Adrenal gland (tissue), 5 donors: ENCODE measurements around the gene TBXA2R.

Source experiments
- CTCF ChIP-seq, 6 experiments: fragments of 450-650 bp in 4 of 6; fragments of 200-600 bp in 2 of 6; sonication (generic) in 1 of 6; IDR thresholded peaks; 1 replicate in 5 of 6; 2 replicates in 1 of 6; pipeline versions ENCODE4 v1.5.1 to v1.8.0; 2016 to 2021; ENCODE audit warnings: antibody characterized with exemption in 6 of 6, mild to moderate bottlenecking in 2 of 6, moderate library complexity in 1 of 6
- POLR2A ChIP-seq, 2 donors: fragments of 450-650 bp; IDR thresholded peaks; one replicate each; pipeline ENCODE4 v1.6.1; 2017; ENCODE audit warnings: antibody characterized with exemption in 2 of 2, mild to moderate bottlenecking in 2 of 2, moderate library complexity in 1 of 2
- donor health status: DM: no; HTN: no; CAD: no.

- TF ChIP-seq POLR2A (IDR thresholded peaks at IDR 0.05), result no peak
- TF ChIP-seq CTCF (IDR thresholded peaks at IDR 0.05), result no peak
Observed at GRCh38 chr19:3585301-3586126, 21.2 kb downstream of the TBXA2R start, which contains the start of gene GIPC3.
